K562 (cell line): ENCODE results near the gene MATK. TPM values are rescaled to one million over a fixed set of nuclear protein-coding genes. Genes with fewer than 3 reads are reported as not detected.

Source experiments
- ATAC-seq: fragments of 200-7000 bp; cut with Tn5 transposase; 3 replicates; pipeline ENCODE4 v1.9.1; 2020; ENCODE audit warnings: moderate library complexity
- BruUV-seq: library from RNA; stranded (reverse); fragments of 400-500 nt; replicated peaks from 2 replicates; lab custom pipeline; 2021; lab: Mats Ljungman, UMichigan
- CTCF ChIA-PET: fragments of 300-600 bp; formaldehyde crosslinking; extraction: SDS; loops from one replicate; lab custom pipeline; 2021; ENCODE audit warnings: low intra/inter-chr PET ratio; lab: Yijun Ruan, JAX
- POLR2A ChIA-PET: fragments of 300-600, 350-650 bp; sonication (Branson Sonifier 250); formaldehyde crosslinking; extraction: SDS; loops from one replicate; lab custom pipeline; 2021; ENCODE audit warnings: antibody characterized with exemption, inconsistent platforms; lab: Yijun Ruan, JAX
- DNase-seq, 4 experiments: peaks; one replicate each; pipeline versions ENCODE4 v3.0.0 to v3.0.0-alpha.2; 2011 to 2018; ENCODE audit warnings: low spot score in 3 of 4, mixed read lengths in 3 of 4; ENCODE audit errors: extremely low read depth in 1 of 4
- FAIRE-seq: peaks from 2 replicates; lab custom pipeline; 2011; peaks lifted over from hg19 to GRCh38; lab: Jason Lieb, UNC
- H2AFZ ChIP-seq: 2 replicates; pipeline ENCODE4 v1.6.0; 2011; ENCODE audit warnings: low read depth, low read length, control low read depth, inconsistent platforms
- H3K27ac ChIP-seq: fragments of 200-600 bp; 3 replicates; pipeline ENCODE4 v1.8.0; 2011; ENCODE audit warnings: low read depth, mild to moderate bottlenecking, control low read depth, inconsistent platforms, low read length, moderate library complexity, mixed read lengths; ENCODE audit errors: extremely low read depth
- H3K27me3 ChIP-seq, 2 experiments: fragments of 300-600 bp in 1 of 2; 2 replicates in 1 of 2; 3 replicates in 1 of 2; pipeline versions ENCODE4 v1.6.0 to v1.8.0; 2011; ENCODE audit warnings: inconsistent platforms in 2 of 2, low read length in 2 of 2, mild to moderate bottlenecking in 1 of 2, mixed read lengths in 1 of 2, moderate library complexity in 1 of 2; ENCODE audit not compliant: control insufficient read depth in 2 of 2, insufficient read depth in 2 of 2
- H3K36me3 ChIP-seq: fragments of 300-600 bp; 3 replicates; pipeline ENCODE4 v1.8.0; 2011; ENCODE audit warnings: mild to moderate bottlenecking, low read length, inconsistent platforms; ENCODE audit not compliant: control insufficient read depth, insufficient read depth
- H3K4me1 ChIP-seq, 2 experiments: fragments of 200-600 bp in 1 of 2; replicated peaks in 1 of 2; 2 replicates in 1 of 2; 3 replicates in 1 of 2; pipeline versions ENCODE4 v1.5.1 to v1.8.0; 2011; ENCODE audit warnings: inconsistent platforms in 2 of 2, low read length in 2 of 2, mild to moderate bottlenecking in 1 of 2, mixed read lengths in 1 of 2, moderate library complexity in 1 of 2; ENCODE audit not compliant: control insufficient read depth in 2 of 2, insufficient read depth in 2 of 2
- H3K4me2 ChIP-seq: 2 replicates; pipeline ENCODE4 v1.6.1; 2011; ENCODE audit warnings: low read length, control low read depth, inconsistent platforms, mixed read lengths; ENCODE audit not compliant: insufficient read depth
- H3K4me3 ChIP-seq: fragments of 200-600 bp; sonication (generic), shearing (Covaris generic); 2 replicates; pipeline ENCODE4 v1.5.1; 2016; ENCODE audit warnings: control low read depth, inconsistent platforms
- H3K79me2 ChIP-seq: fragments of 200-600 bp; 3 replicates; pipeline ENCODE4 v1.8.0; 2011; ENCODE audit warnings: low read length, inconsistent platforms; ENCODE audit not compliant: control insufficient read depth, insufficient read depth
- H3K9ac ChIP-seq, 2 experiments: 2 replicates each; pipeline versions ENCODE4 v1.6.0 to v1.6.1; 2011; ENCODE audit warnings: low read depth in 2 of 2, low read length in 2 of 2, control low read depth in 1 of 2, inconsistent platforms in 1 of 2, mild to moderate bottlenecking in 1 of 2, mixed read lengths in 1 of 2; ENCODE audit not compliant: insufficient read depth in 1 of 2
- H3K9me1 ChIP-seq: one replicate; pipeline ENCODE4 v1.6.0; 2011; ENCODE audit warnings: inconsistent platforms, mild to moderate bottlenecking, low read length, moderate library complexity; ENCODE audit not compliant: control insufficient read depth, insufficient read depth
- H3K9me3 ChIP-seq: replicated peaks from 2 replicates; pipeline ENCODE4 v1.5.1; 2011; ENCODE audit warnings: low read depth, low read length, inconsistent platforms; ENCODE audit not compliant: control insufficient read depth, insufficient read depth
- H4K20me1 ChIP-seq: replicated peaks from 2 replicates; pipeline ENCODE4 v1.6.1; 2011; ENCODE audit warnings: low read length, inconsistent platforms, mixed read lengths; ENCODE audit not compliant: control insufficient read depth, insufficient read depth
- ASH1L ChIP-seq: fragments of 450-650 bp; IDR thresholded peaks from 2 replicates; pipeline ENCODE4 v1.6.1; 2018; ENCODE audit warnings: borderline replicate concordance, mild to moderate bottlenecking, low read depth; ENCODE audit not compliant: partially characterized antibody
- BRD9 ChIP-seq: fragments of 450-650 bp; IDR thresholded peaks from 2 replicates; pipeline ENCODE4 v1.6.1; 2018; ENCODE audit warnings: low read depth; ENCODE audit not compliant: partially characterized antibody
- CAMTA2 ChIP-seq: fragments of 250-450 bp; sonication (Bioruptor Pico); conservative IDR thresholded peaks from 2 replicates; pipeline ENCODE4 v1.5.1; 2022
- MBD2 ChIP-seq: sonication (generic); IDR thresholded peaks from 2 replicates; pipeline ENCODE4 v1.6.1; 2016; ENCODE audit warnings: low read depth, borderline replicate concordance
- MCM3 ChIP-seq: fragments of 450-650 bp; IDR thresholded peaks from 2 replicates; pipeline ENCODE4 v1.6.1; 2016
- NR3C1 ChIP-seq: sonication (generic); formaldehyde crosslinking; IDR thresholded peaks from 2 replicates; pipeline ENCODE4 v1.8.1; 2022; ENCODE audit warnings: missing genetic modification reagents
- OTX1 ChIP-seq: fragments of 450-650 bp; formaldehyde crosslinking; IDR thresholded peaks from 2 replicates; pipeline ENCODE4 v1.4.0; 2022; ENCODE audit warnings: mild to moderate bottlenecking
- POLR2B ChIP-seq: fragments of 450-650 bp; IDR thresholded peaks from 2 replicates; pipeline ENCODE4 v1.6.1; 2018; ENCODE audit warnings: low read depth; ENCODE audit not compliant: partially characterized antibody
- POU5F1 ChIP-seq: fragments of 150-350 bp; IDR thresholded peaks from 2 replicates; pipeline ENCODE4 v1.6.1; 2014; ENCODE audit warnings: borderline replicate concordance, low read length, low read depth, mild to moderate bottlenecking; ENCODE audit not compliant: partially characterized antibody
- RFX7 ChIP-seq: fragments of 250-450 bp; sonication (Bioruptor Pico); IDR thresholded peaks from 2 replicates; pipeline ENCODE4 v1.5.1; 2021; ENCODE audit warnings: mild to moderate bottlenecking
- SUPT5H ChIP-seq: fragments of 450-650 bp; IDR thresholded peaks from 2 replicates; pipeline ENCODE4 v1.6.1; 2016
- ZNF146 ChIP-seq: IDR thresholded peaks from one replicate; pipeline ENCODE4 v1.6.1; 2018; ENCODE audit warnings: missing compliant biosample characterization; ENCODE audit not compliant: unreplicated experiment
- ZNF263 ChIP-seq: sonication (generic); formaldehyde crosslinking; IDR thresholded peaks from 2 replicates; pipeline ENCODE4 v1.8.0; 2022; ENCODE audit warnings: mild to moderate bottlenecking, missing genetic modification reagents, borderline replicate concordance
- WGBS: fragments of 100-300 bp; shearing (Covaris generic); methylation state at CpG from one replicate; pipeline ENCODE4 v1.1.6; 2016; ENCODE audit warnings: low coverage, mixed read lengths; ENCODE audit not compliant: insufficient coverage; ENCODE audit errors: missing lambda C conversion rate; 5-methylcytosine and 5-hydroxymethylcytosine counted together
- in situ Hi-C: fragments of 300-500 bp; cut with MboI; formaldehyde crosslinking; loops from 4 replicates; pipeline ENCODE4 v1.15.0; 2018; ENCODE audit warnings: inconsistent platforms, mixed read lengths
- intact Hi-C: fragments of 100-400 bp; cut with micrococcal nuclease; formaldehyde crosslinking; loops from 2 replicates; pipeline ENCODE4 v1.14.2; 2022
- polyA plus RNA-seq, 8 experiments: library from polyadenylated mRNA; depleted of rRNA in 4 of 8; stranded (reverse) in 5 of 8; unstranded in 3 of 8; fragments of >200 nt; fragmentation: Nextera tagmentation in 2 of 8; fragmentation: Illumina TruSeq in 1 of 8; extraction: Ambion mirVana in 2 of 8; extraction: Trizol in 1 of 8; gene quantifications; 2 replicates each; pipeline versions ENCODE4 v1.2.1 to v1.2.3, GENCODE V29; 2011 to 2014; ENCODE audit warnings: inconsistent platforms in 1 of 8, missing spikeins in 1 of 8
- total RNA-seq, 7 experiments: library from RNA; depleted of rRNA in 6 of 7; stranded (reverse); fragments of >200 nt in 6 of 7; fragmentation: Illumina TruSeq in 2 of 7; extraction: Trizol in 2 of 7; gene quantifications; 2 replicates each; pipeline versions ENCODE4 v1.2.1 to v1.2.3, GENCODE V29; 2011 to 2021; ENCODE audit warnings: low replicate concordance in 1 of 7
- TF ChIP-seq, protein P1 (sequence below): fragments of 450-650 bp; IDR thresholded peaks from 2 replicates; pipeline ENCODE4 v1.6.1; 2016; ENCODE audit warnings: low read depth, mild to moderate bottlenecking, moderate library complexity
- TF ChIP-seq, protein P2 (sequence below), 2 experiments: fragments of 150-350 bp in 1 of 2; IDR thresholded peaks; 2 replicates each; pipeline ENCODE4 v1.6.1; 2012 to 2016; ENCODE audit warnings: low read depth in 2 of 2, low read length in 2 of 2, mild to moderate bottlenecking in 1 of 2, moderate library complexity in 1 of 2
- TF ChIP-seq, protein P3 (sequence below), 2 experiments: fragments of 450-650 bp in 1 of 2; IDR thresholded peaks; 2 replicates each; pipeline ENCODE4 v1.6.1; 2011 to 2017; ENCODE audit warnings: low read depth in 2 of 2, antibody characterized with exemption in 1 of 2, borderline replicate concordance in 1 of 2, low read length in 1 of 2, mild to moderate bottlenecking in 1 of 2, mixed read lengths in 1 of 2; ENCODE audit not compliant: control insufficient read depth in 1 of 2

The MATK gene
- total and polyA plus RNA-seq, 9 of the 15 experiments (the other 6 are each of a cell fraction or from before 2014, with no cell fraction given), result 0.08 to 41.5 (median 21.4) TPM

- peak; percentile 55 for FAIRE-seq
- no peak overlapping the region for H3K9ac ChIP-seq
- H3K79me2 ChIP-seq, result no peaks in the 10 kb centered on the region
- no peak overlapping the region for H2AFZ ChIP-seq
- intact Hi-C loops, result no loop called here
- H3K4me2 ChIP-seq, result no peak overlapping the region
- DNase-seq, result no peak
- H3K27ac ChIP-seq, result no peak overlapping the region
- ChIA-PET CTCF (no interaction called here), POLR2A (no interaction called here)
- H3K27me3 ChIP-seq, result no peaks in the 10 kb centered on the region
- 40% methylated on average over 1 of the region's 1 CpG for WGBS
- no peaks in the 10 kb centered on the region for H3K9me1 ChIP-seq
- no peak overlapping the region for H3K4me3 ChIP-seq
- peaks cover 7% of the 10 kb centered on the region for H3K9me3 ChIP-seq
- no peaks in the 10 kb centered on the region for H3K36me3 ChIP-seq
- H4K20me1 ChIP-seq, result no peaks in the 10 kb centered on the region
- peaks cover 0 to 35% of the 10 kb centered on the region in 2 experiments; a peak in 3 of 5 replicates for H3K4me1 ChIP-seq
- BruUV-seq, result no TSS peak
- in situ Hi-C loops, result no loop called here
- ATAC-seq, result no peak
- TF ChIP-seq ZNF263 (CRISPR knock-in tag) (no peak), RFX7 (CRISPR knock-in tag) (no peak), BRD9 (no peak), POU5F1 (no peak), CAMTA2 (CRISPR knock-in tag) (no peak), ASH1L (peak; percentile 57), NR3C1 (CRISPR knock-in tag) (no peak), POLR2B (peak; percentile 43), ZNF146 (CRISPR knock-in tag) (no peak), SUPT5H (peak; percentile 58), MCM3 (peak; percentile 62; the same call in 1 of the 2 replicates), MBD2 (0 out of 2 replicates have a peak, but pooled peaks have one; percentile 21), OTX1 (CRISPR knock-in tag) (peak; percentile 58; the same call in 1 of the 2 replicates)
- TF ChIP-seq, protein P1, sequence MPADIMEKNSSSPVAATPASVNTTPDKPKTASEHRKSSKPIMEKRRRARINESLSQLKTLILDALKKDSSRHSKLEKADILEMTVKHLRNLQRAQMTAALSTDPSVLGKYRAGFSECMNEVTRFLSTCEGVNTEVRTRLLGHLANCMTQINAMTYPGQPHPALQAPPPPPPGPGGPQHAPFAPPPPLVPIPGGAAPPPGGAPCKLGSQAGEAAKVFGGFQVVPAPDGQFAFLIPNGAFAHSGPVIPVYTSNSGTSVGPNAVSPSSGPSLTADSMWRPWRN, result no peak
- TF ChIP-seq, protein P2, sequence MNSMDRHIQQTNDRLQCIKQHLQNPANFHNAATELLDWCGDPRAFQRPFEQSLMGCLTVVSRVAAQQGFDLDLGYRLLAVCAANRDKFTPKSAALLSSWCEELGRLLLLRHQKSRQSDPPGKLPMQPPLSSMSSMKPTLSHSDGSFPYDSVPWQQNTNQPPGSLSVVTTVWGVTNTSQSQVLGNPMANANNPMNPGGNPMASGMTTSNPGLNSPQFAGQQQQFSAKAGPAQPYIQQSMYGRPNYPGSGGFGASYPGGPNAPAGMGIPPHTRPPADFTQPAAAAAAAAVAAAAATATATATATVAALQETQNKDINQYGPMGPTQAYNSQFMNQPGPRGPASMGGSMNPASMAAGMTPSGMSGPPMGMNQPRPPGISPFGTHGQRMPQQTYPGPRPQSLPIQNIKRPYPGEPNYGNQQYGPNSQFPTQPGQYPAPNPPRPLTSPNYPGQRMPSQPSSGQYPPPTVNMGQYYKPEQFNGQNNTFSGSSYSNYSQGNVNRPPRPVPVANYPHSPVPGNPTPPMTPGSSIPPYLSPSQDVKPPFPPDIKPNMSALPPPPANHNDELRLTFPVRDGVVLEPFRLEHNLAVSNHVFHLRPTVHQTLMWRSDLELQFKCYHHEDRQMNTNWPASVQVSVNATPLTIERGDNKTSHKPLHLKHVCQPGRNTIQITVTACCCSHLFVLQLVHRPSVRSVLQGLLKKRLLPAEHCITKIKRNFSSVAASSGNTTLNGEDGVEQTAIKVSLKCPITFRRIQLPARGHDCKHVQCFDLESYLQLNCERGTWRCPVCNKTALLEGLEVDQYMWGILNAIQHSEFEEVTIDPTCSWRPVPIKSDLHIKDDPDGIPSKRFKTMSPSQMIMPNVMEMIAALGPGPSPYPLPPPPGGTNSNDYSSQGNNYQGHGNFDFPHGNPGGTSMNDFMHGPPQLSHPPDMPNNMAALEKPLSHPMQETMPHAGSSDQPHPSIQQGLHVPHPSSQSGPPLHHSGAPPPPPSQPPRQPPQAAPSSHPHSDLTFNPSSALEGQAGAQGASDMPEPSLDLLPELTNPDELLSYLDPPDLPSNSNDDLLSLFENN (IDR thresholded peaks at IDR 0.05; ENCODE audit: low read depth in 2 of 2, low read length in 2 of 2), result no peak
- TF ChIP-seq, protein P3, sequence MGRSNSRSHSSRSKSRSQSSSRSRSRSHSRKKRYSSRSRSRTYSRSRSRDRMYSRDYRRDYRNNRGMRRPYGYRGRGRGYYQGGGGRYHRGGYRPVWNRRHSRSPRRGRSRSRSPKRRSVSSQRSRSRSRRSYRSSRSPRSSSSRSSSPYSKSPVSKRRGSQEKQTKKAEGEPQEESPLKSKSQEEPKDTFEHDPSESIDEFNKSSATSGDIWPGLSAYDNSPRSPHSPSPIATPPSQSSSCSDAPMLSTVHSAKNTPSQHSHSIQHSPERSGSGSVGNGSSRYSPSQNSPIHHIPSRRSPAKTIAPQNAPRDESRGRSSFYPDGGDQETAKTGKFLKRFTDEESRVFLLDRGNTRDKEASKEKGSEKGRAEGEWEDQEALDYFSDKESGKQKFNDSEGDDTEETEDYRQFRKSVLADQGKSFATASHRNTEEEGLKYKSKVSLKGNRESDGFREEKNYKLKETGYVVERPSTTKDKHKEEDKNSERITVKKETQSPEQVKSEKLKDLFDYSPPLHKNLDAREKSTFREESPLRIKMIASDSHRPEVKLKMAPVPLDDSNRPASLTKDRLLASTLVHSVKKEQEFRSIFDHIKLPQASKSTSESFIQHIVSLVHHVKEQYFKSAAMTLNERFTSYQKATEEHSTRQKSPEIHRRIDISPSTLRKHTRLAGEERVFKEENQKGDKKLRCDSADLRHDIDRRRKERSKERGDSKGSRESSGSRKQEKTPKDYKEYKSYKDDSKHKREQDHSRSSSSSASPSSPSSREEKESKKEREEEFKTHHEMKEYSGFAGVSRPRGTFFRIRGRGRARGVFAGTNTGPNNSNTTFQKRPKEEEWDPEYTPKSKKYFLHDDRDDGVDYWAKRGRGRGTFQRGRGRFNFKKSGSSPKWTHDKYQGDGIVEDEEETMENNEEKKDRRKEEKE (IDR thresholded peaks at IDR 0.05; ENCODE audit: borderline replicate concordance in 1 of 2, control insufficient read depth in 1 of 2, low read depth in 2 of 2, low read length in 1 of 2), result peak in 1 of 2 experiments; percentile 86; a peak in 2 of 4 replicates
Measured at GRCh38 chr19:3776479-3777040, 9.6 kb downstream of the MATK start.
